GM21367 (cell line): ENCODE data around the gene SPINDOC.
"Not testable (repeated sequence)": the region's sequence is repeated elsewhere in the genome, so short reads cannot be mapped to it uniquely, and the experiment has no call there.

Source experiments
- ATAC-seq: cut with Tn5 transposase; IDR thresholded peaks from one replicate; pipeline ENCODE4 v1.9.1; 2021; ENCODE audit not compliant: unreplicated experiment

Gene SPINDOC

GRCh38 chr11:63850920-63851319 lies 37.7 kb downstream of the SPINDOC start:
- ATAC-seq: no peak

GRCh38 chr11:63851364-63851763 lies 38.1 kb downstream of the SPINDOC start:
- ATAC-seq: no peak

DNA sequence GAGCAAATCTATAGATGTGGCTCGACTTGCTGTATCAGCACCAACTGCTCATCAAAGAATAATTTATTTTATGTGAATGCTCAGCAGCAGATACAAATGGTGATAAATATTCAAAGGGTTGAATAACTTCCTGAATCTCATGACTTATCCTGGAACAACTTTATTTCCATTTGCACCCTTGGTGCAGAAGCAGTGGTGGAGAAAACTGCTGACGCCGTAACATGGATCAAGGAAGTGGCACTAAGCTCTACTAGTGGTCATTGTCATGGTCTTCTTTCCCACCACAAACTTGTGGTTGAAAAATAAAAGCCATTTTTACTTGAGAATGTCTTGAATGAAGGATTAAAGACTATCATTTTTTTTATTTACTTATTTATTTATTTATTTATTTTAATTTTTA lies 40.2 kb downstream of the SPINDOC start:
- ATAC-seq: no peak

GRCh38 chr11:63854696-63855095 lies 41.4 kb downstream of the SPINDOC start:
- ATAC-seq: no peak

DNA sequence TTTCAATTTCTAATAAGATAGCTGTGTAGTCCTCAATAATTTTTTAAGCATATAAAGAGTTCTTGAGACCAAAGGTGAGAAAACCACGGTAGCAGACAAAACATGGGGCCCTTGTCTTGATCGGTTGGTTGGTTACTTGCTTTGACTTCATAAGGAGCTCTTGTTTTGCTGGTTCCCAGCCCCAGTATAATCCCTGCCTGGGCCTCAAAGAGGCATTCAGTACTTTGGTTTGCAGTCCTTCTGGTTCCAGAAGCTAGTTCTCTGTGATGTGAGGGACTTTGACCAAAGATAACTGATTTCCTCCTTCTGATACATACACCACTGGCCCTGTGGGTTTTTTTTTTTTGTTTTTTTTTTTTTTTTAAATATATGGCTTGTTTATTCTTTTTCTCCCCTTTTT lies 42.7 kb downstream of the SPINDOC start:
- ATAC-seq: no peak

DNA sequence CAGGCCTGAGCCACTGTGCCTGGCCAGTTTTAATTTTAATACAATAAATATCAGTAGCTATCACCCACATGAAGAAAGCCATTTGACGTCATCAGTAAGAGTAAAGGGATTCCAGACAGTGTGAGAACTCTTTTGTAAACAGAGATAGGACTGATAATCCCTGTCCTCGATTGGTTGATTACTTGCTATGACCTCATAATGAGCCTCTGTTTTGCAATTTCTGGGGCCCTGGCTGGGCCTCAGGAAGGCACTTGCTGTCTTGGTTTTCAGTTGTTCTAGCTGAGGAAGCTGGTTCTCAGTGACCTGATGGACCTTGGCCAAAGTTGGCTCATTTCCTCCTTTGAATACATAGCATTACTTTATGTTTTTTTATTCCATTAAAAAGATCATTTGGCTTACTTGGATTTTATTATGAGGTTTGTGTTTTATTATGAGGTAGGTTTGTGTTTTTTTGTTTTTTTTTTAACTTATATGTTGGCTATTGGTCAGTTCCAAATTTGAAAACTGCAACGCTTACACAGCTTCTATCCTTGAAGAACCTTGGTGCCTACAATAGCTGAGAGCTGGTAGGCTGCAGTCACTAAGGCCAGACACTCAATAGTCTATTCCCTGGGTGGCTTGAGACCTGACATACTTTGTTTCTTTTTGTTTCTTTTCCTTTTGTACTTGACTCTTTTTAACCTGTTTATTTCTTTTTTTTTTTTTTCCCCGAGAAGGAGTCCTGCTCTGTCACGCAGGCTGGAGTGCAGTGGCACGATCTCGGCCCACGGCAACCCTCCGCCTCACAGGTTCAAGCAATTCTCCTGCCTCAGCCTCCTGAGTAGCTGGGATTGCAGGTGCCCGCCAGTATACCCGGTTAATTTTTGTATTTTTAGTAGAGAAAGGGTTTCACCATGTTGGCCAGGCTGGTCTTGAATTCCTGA lies 45.6 kb downstream of the SPINDOC start:
- ATAC-seq: no peak

DNA sequence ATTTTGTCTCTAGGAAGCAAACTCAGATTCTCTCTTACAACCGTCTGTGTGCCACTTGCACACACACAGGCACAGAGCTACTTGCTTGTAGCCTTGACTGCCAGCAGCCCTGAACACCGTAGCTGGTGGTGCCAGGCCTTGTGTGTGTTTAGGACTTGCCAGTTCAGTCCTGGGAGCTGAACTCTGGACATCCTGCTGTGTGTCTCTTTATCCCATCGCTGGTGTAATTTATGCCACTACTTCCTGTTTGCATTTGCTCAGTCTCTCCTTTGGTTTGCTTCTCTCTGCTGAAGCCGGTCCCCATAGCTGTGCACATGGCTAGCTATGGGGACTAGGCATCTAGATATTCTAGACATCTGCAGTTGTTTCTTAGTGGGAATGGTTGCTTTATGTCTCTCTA lies 49.7 kb downstream of the SPINDOC start:
- ATAC-seq: no peak

DNA sequence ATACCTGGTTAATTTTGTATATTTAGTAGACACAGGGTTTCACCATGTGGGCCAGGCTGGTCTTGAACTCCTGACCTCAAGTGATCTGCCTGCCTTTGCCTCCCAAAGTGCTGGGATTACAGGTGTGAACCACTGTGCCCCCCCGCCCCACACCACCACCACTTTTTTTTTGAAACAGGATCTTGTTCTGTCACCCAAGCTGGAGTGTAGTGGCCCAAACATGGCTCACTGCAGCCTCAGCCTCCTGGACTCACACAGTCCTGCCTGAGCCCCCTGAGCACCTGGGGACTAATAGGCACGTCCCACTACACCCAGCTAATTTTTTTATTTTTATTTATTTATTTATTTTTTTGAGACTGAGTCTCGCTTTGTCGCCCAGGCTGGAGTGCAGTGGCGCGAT lies 50.4 kb downstream of the SPINDOC start:
- ATAC-seq: not testable (repeated sequence)

GRCh38 chr11:63866211-63866610 lies 53.0 kb downstream of the SPINDOC start:
- peak; percentile 49 for ATAC-seq

- no peak for ATAC-seq
These were observed 54.3 kb downstream of the SPINDOC start for GRCh38 chr11:63867511-63867910.

GRCh38 chr11:63868399-63869064 lies 55.3 kb downstream of the SPINDOC start:
- ATAC-seq: no peak

DNA sequence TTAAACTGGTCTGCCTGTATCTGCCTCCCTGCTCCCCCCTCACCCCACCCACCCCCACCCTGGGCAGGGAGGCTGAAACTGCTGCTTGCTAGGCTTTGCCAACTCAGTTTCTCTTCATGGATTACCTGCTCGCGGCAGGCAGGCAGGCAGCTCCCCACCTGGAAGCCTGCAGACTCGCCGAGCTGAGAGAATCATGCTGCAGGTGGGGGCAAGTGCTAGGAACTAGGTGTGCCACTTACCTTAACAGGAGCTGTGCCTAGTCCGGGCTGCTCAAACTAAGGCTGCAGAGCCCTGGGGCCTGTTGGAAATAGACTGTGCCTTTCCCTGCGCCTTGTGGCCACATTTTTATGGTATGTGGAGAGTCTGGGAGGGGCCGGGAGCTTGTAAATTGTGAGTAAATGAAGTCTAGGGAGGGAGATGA lies 55.9 kb downstream of the SPINDOC start:
- ATAC-seq: no peak

DNA sequence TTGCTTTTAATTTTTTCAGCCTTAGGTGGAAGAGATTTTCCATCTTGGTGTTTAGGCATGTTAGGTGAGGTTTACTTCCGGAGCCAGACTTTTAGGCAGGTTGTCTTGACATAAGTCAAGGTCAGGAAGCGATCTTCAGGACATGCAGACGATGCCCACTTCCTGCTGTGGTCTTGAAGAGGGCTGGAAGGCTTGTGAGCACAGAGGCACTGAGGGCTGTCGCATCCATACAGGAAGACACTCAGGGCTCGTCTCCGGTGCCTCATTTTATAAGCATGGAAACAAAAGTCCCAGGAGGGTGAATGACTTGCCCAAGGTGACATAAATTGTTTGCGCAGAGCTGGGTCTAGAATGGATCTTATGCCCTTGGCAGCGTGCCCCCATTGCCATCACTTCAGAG lies 56.4 kb downstream of the SPINDOC start:
- ATAC-seq: no peak

DNA sequence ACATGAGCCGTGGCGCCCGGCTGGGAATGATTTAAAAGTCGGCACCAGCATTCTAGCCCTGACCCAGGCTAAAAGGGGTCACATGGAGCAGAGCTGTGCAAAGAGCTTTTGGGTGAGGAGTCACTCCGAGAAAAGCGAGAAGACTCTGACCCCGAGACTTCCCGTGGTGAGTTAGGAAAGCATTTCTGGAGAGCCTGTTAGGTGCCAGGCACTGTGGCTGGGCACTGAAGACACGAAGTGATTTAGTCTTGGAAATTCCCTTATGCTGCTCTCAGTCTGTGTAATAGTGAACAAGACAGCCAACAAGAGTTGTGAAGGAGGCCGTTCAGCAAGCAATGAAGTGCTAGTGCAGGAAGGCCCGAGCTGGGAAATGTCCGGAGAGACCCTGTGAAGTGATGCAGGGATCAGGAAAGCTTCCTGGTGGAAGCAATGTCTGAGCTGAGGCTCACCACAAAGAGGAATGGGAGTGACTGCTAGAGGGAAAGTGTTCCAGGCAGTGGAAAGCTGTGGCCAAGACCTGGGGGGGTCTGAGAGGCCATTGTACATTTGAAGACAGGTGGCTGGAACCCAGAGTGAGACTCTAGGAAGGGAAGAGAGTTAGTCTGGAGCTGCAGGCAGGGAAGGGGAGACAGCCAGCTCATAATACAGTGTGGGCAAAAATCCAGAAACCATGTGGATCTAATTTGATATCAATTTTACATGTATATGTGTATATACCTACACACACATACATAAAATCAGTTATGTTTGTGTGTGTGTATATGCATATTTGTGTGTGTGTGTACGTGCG lies 57.3 kb downstream of the SPINDOC start:
- no peak for ATAC-seq

DNA sequence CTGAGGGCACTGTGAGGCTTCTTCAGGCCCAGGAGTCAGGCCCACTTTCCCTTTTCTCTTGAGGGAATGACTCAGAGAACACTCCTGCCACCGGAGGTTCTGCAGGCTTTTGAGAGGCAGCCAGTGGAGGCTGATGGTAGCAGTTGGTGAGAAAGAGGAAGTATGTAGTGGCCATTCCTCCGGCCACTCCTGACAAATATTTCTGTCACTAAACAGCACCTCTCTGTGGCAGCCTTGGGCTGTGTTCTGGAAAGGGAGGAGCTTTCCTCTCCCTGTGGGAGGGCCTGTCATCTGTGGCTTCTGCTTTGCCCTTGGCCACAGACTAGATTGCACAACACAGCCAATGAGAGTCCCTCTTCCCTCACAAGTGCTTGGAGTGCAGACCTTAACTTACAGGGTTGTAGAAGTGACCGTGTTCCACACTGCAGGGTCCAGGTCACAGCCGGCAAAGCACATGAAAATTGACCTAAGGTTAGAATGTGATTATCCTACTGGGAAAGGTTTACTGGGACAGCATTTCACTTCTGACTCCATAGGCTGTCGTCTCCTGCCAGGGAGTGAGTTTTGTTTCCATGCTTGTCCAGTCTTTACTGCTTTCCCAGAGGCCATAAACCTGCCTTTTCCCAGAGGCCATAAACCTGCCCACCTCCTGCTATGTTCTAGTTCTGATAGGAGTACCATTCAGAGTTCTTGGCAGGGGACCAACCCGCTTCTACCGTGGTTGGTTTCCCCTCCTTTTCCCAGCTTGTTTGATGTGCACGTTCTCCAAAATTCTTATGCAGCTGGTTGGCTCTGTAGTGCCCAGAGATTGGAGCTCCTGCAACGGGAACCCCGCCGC lies 58.9 kb downstream of the SPINDOC start:
- peak; percentile 76 for ATAC-seq

DNA sequence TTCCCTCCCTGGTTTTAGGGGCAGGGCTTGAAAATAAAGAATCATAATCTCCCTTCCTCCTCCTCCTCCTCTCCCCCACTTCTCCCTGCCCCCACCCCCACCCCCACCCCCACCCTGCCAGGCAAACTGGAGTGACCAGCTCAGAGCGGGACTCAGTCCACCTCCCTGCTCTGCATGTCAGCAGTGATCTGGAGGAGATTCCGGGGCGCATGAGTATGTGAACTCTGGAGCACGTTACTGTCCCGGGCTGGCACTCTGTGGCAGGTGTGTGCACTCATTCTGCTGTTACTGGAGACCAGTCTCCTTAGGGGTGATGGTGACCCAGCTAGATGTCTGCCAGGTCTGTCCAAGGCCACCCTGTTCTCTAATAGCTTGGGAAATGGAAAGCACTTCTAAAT lies 59.5 kb downstream of the SPINDOC start:
- ATAC-seq: no peak

- no peak for ATAC-seq
These were observed 60.1 kb downstream of the SPINDOC start for GRCh38 chr11:63873311-63873710.

GRCh38 chr11:63874511-63874910 lies 61.3 kb downstream of the SPINDOC start:
- no peak for ATAC-seq

DNA sequence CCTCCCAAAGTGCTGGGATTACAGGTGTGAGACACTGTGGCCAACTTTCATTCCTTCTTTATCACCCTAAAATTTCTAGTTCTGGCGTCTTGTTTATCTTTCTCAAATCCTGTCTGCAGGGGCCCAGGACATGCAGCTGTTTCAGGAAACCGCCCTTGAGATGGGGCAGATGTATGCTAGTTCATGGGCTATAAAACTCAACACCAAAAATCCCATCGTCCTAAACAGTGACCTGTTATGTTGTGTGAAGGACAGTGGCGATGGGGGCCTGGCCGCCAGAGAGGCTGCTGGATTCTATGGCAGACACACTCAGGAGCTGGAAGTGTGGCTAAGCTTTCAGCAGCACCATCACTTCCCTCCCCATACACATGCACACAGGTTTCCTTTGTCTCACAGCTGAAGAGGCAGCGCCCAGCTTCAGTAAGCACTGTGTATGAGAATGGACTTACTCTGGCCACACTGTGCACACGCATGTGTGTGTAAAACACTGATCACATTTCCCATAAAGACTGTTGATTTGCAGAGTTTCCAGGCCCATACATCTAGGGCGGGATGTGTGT lies 62.3 kb downstream of the SPINDOC start:
- no peak for ATAC-seq

DNA sequence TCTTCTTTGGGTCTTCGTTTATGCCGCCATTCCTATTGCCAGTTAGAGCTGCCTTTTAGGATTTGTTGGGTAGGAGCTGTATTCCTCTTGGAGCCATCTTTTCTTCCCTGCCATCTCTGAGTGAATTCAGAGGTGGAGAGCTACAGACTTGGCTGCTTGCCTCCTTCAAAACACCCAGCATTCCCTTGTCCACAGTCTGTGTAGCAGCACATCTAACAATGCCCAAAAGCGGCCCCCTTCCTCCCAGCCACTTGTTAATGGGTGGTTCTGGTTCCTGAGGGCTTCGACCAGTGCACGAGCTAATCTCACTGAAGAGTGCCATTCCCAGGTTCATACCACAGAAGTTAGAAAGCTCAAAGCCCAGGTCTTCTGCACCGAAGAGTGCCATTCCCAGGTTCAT lies 63.4 kb downstream of the SPINDOC start:
- no peak for ATAC-seq
